Frontal cortex (tissue), 4 donors: Measurements from ENCODE around the gene PSMG4. TPM values are rescaled to one million over a fixed set of nuclear protein-coding genes. Genes with fewer than 3 reads are reported as not detected.

Experiments used
- DNase-seq, 2 donors: peaks; one replicate each; pipeline ENCODE4 v3.0.0; 2012; ENCODE audit warnings: low spot score in 2 of 2
- FAIRE-seq: peaks from 2 replicates; lab custom pipeline; 2012; peaks lifted over from hg19 to GRCh38; lab: Jason Lieb, UNC
- total RNA-seq: library from RNA; depleted of rRNA; stranded (reverse); fragments of >200 nt; gene quantifications from one replicate; pipeline ENCODE4 v1.2.3, GENCODE V29; 2014
- donor health status: control.
- donor health status: control.
- donor health status: control.

The PSMG4 gene
- total RNA-seq, 1 donor from 2014 or later = 32.2 TPM

- FAIRE-seq (no peak), DNase-seq (no peak)
These were observed 26.4 kb downstream of the PSMG4 start for GRCh38 chr6:3285049-3285639.

- DNase-seq (no peak), FAIRE-seq (no peak)
These were observed 27.0 kb downstream of the PSMG4 start for GRCh38 chr6:3285732-3286131.

GRCh38 chr6:3286641-3287171, 28.0 kb downstream of the PSMG4 start:
- DNase-seq (no peak), FAIRE-seq (no peak)

- no peak for DNase-seq
- no peak for FAIRE-seq
These were observed 28.6 kb downstream of the PSMG4 start for GRCh38 chr6:3287308-3287707.

- FAIRE-seq (no peak), DNase-seq (no peak)
These were observed 29.4 kb downstream of the PSMG4 start for GRCh38 chr6:3287976-3288707.

GRCh38 chr6:3288711-3289663, 30.2 kb downstream of the PSMG4 start:
- DNase-seq (no peak), FAIRE-seq (no peak)

GRCh38 chr6:3289664-3290055, 30.9 kb downstream of the PSMG4 start:
- FAIRE-seq = no peak
- DNase-seq = no peak

GRCh38 chr6:3290149-3290930, 31.6 kb downstream of the PSMG4 start:
- FAIRE-seq (no peak), DNase-seq (no peak)

- DNase-seq = no peak
- no peak for FAIRE-seq
These were observed 32.1 kb downstream of the PSMG4 start for GRCh38 chr6:3290931-3291211.

GRCh38 chr6:3291346-3291745, 32.6 kb downstream of the PSMG4 start:
- DNase-seq = no peak

GRCh38 chr6:3291987-3292386, 33.2 kb downstream of the PSMG4 start:
- FAIRE-seq = no peak
- DNase-seq = no peak

More at GRCh38 chr6:3291346-3291745, 32.6 kb downstream of the PSMG4 start:
- no peak for FAIRE-seq

GRCh38 chr6:3292431-3293197, 33.9 kb downstream of the PSMG4 start:
- DNase-seq = no peak
- no peak for FAIRE-seq

- DNase-seq = no peak
- no peak for FAIRE-seq
These were observed 34.8 kb downstream of the PSMG4 start for GRCh38 chr6:3293271-3294155.

GRCh38 chr6:3294396-3294795, 35.6 kb downstream of the PSMG4 start:
- DNase-seq = no peak
- no peak for FAIRE-seq

- FAIRE-seq (no peak), DNase-seq (no peak)
These were observed 36.4 kb downstream of the PSMG4 start for GRCh38 chr6:3294921-3295871.

- FAIRE-seq (no peak), DNase-seq (no peak)
These were observed 37.3 kb downstream of the PSMG4 start for GRCh38 chr6:3296078-3296477.

GRCh38 chr6:3296537-3296936, 37.8 kb downstream of the PSMG4 start:
- DNase-seq = no peak

More at GRCh38 chr6:3296537-3296936, 37.8 kb downstream of the PSMG4 start:
- FAIRE-seq = no peak
